ENCODE data around the gene MRPL28.

GRCh38 chr16:396605-397004, 26.3 kb upstream of the MRPL28 start:
- TF ChIP-seq CTCF (IDR thresholded peaks at IDR 0.05; ENCODE audit: low read depth, low read length, poor library complexity, severe bottlenecking) = no peak
- TF ChIP-seq EZH2phosphoT487 (IDR thresholded peaks at IDR 0.05; ENCODE audit: borderline replicate concordance, low read length) = no peak

Data from DOHH2 (cell line).